K562 (cell line): ENCODE data around the gene LUC7L3. TPM values are rescaled to one million over a fixed set of nuclear protein-coding genes. Genes with fewer than 3 reads are reported as not detected.

Source experiments
- ATAC-seq: fragments of 200-7000 bp; cut with Tn5 transposase; 3 replicates; pipeline ENCODE4 v1.9.1; 2020; ENCODE audit warnings: moderate library complexity
- BruUV-seq: library from RNA; stranded (reverse); fragments of 400-500 nt; replicated peaks from 2 replicates; lab custom pipeline; 2021; lab: Mats Ljungman, UMichigan
- CTCF ChIA-PET: fragments of 300-600 bp; formaldehyde crosslinking; extraction: SDS; loops from one replicate; lab custom pipeline; 2021; ENCODE audit warnings: low intra/inter-chr PET ratio; lab: Yijun Ruan, JAX
- POLR2A ChIA-PET: fragments of 300-600, 350-650 bp; sonication (Branson Sonifier 250); formaldehyde crosslinking; extraction: SDS; loops from one replicate; lab custom pipeline; 2021; ENCODE audit warnings: antibody characterized with exemption, inconsistent platforms; lab: Yijun Ruan, JAX
- DNase-seq, 4 experiments: peaks; one replicate each; pipeline versions ENCODE4 v3.0.0 to v3.0.0-alpha.2; 2011 to 2018; ENCODE audit warnings: low spot score in 3 of 4, mixed read lengths in 3 of 4; ENCODE audit errors: extremely low read depth in 1 of 4
- FAIRE-seq: peaks from 2 replicates; lab custom pipeline; 2011; peaks lifted over from hg19 to GRCh38; lab: Jason Lieb, UNC
- H2AFZ ChIP-seq: 2 replicates; pipeline ENCODE4 v1.6.0; 2011; ENCODE audit warnings: low read depth, low read length, control low read depth, inconsistent platforms
- H3K27ac ChIP-seq: fragments of 200-600 bp; 3 replicates; pipeline ENCODE4 v1.8.0; 2011; ENCODE audit warnings: low read depth, mild to moderate bottlenecking, control low read depth, inconsistent platforms, low read length, moderate library complexity, mixed read lengths; ENCODE audit errors: extremely low read depth
- H3K27me3 ChIP-seq, 2 experiments: fragments of 300-600 bp in 1 of 2; 2 replicates in 1 of 2; 3 replicates in 1 of 2; pipeline versions ENCODE4 v1.6.0 to v1.8.0; 2011; ENCODE audit warnings: inconsistent platforms in 2 of 2, low read length in 2 of 2, mild to moderate bottlenecking in 1 of 2, mixed read lengths in 1 of 2, moderate library complexity in 1 of 2; ENCODE audit not compliant: control insufficient read depth in 2 of 2, insufficient read depth in 2 of 2
- H3K36me3 ChIP-seq: fragments of 300-600 bp; 3 replicates; pipeline ENCODE4 v1.8.0; 2011; ENCODE audit warnings: mild to moderate bottlenecking, low read length, inconsistent platforms; ENCODE audit not compliant: control insufficient read depth, insufficient read depth
- H3K4me1 ChIP-seq, 2 experiments: fragments of 200-600 bp in 1 of 2; replicated peaks in 1 of 2; 2 replicates in 1 of 2; 3 replicates in 1 of 2; pipeline versions ENCODE4 v1.5.1 to v1.8.0; 2011; ENCODE audit warnings: inconsistent platforms in 2 of 2, low read length in 2 of 2, mild to moderate bottlenecking in 1 of 2, mixed read lengths in 1 of 2, moderate library complexity in 1 of 2; ENCODE audit not compliant: control insufficient read depth in 2 of 2, insufficient read depth in 2 of 2
- H3K4me2 ChIP-seq: 2 replicates; pipeline ENCODE4 v1.6.1; 2011; ENCODE audit warnings: low read length, control low read depth, inconsistent platforms, mixed read lengths; ENCODE audit not compliant: insufficient read depth
- H3K4me3 ChIP-seq: fragments of 200-600 bp; sonication (generic), shearing (Covaris generic); 2 replicates; pipeline ENCODE4 v1.5.1; 2016; ENCODE audit warnings: control low read depth, inconsistent platforms
- H3K79me2 ChIP-seq: fragments of 200-600 bp; 3 replicates; pipeline ENCODE4 v1.8.0; 2011; ENCODE audit warnings: low read length, inconsistent platforms; ENCODE audit not compliant: control insufficient read depth, insufficient read depth
- H3K9ac ChIP-seq, 2 experiments: 2 replicates each; pipeline versions ENCODE4 v1.6.0 to v1.6.1; 2011; ENCODE audit warnings: low read depth in 2 of 2, low read length in 2 of 2, control low read depth in 1 of 2, inconsistent platforms in 1 of 2, mild to moderate bottlenecking in 1 of 2, mixed read lengths in 1 of 2; ENCODE audit not compliant: insufficient read depth in 1 of 2
- H3K9me1 ChIP-seq: one replicate; pipeline ENCODE4 v1.6.0; 2011; ENCODE audit warnings: inconsistent platforms, mild to moderate bottlenecking, low read length, moderate library complexity; ENCODE audit not compliant: control insufficient read depth, insufficient read depth
- H3K9me3 ChIP-seq: replicated peaks from 2 replicates; pipeline ENCODE4 v1.5.1; 2011; ENCODE audit warnings: low read depth, low read length, inconsistent platforms; ENCODE audit not compliant: control insufficient read depth, insufficient read depth
- H4K20me1 ChIP-seq: replicated peaks from 2 replicates; pipeline ENCODE4 v1.6.1; 2011; ENCODE audit warnings: low read length, inconsistent platforms, mixed read lengths; ENCODE audit not compliant: control insufficient read depth, insufficient read depth
- NFE2 ChIP-seq: IDR thresholded peaks from 2 replicates; pipeline ENCODE4 v1.6.1; 2014; ENCODE audit warnings: antibody characterized with exemption, low read depth
- RAD21 ChIP-seq, 2 experiments: fragments of 250-450 bp in 1 of 2; fragments of 450-650 bp in 1 of 2; sonication (Bioruptor Pico) in 1 of 2; formaldehyde crosslinking in 1 of 2; IDR thresholded peaks in 1 of 2; conservative IDR thresholded peaks in 1 of 2; 2 replicates each; pipeline versions ENCODE4 v1.4.0 to v1.8.0; 2020 to 2022; ENCODE audit warnings: mild to moderate bottlenecking in 2 of 2, moderate library complexity in 1 of 2
- SPI1 ChIP-seq: IDR thresholded peaks from 2 replicates; pipeline ENCODE4 v1.6.1; 2011; ENCODE audit warnings: low read depth, low read length, control low read depth, borderline replicate concordance
- WGBS: fragments of 100-300 bp; shearing (Covaris generic); methylation state at CpG from one replicate; pipeline ENCODE4 v1.1.6; 2016; ENCODE audit warnings: low coverage, mixed read lengths; ENCODE audit not compliant: insufficient coverage; ENCODE audit errors: missing lambda C conversion rate; 5-methylcytosine and 5-hydroxymethylcytosine counted together
- in situ Hi-C: fragments of 300-500 bp; cut with MboI; formaldehyde crosslinking; loops from 4 replicates; pipeline ENCODE4 v1.15.0; 2018; ENCODE audit warnings: inconsistent platforms, mixed read lengths
- intact Hi-C: fragments of 100-400 bp; cut with micrococcal nuclease; formaldehyde crosslinking; loops from 2 replicates; pipeline ENCODE4 v1.14.2; 2022
- polyA plus RNA-seq, 8 experiments: library from polyadenylated mRNA; depleted of rRNA in 4 of 8; stranded (reverse) in 5 of 8; unstranded in 3 of 8; fragments of >200 nt; fragmentation: Nextera tagmentation in 2 of 8; fragmentation: Illumina TruSeq in 1 of 8; extraction: Ambion mirVana in 2 of 8; extraction: Trizol in 1 of 8; gene quantifications; 2 replicates each; pipeline versions ENCODE4 v1.2.1 to v1.2.3, GENCODE V29; 2011 to 2014; ENCODE audit warnings: inconsistent platforms in 1 of 8, missing spikeins in 1 of 8
- total RNA-seq, 7 experiments: library from RNA; depleted of rRNA in 6 of 7; stranded (reverse); fragments of >200 nt in 6 of 7; fragmentation: Illumina TruSeq in 2 of 7; extraction: Trizol in 2 of 7; gene quantifications; 2 replicates each; pipeline versions ENCODE4 v1.2.1 to v1.2.3, GENCODE V29; 2011 to 2021; ENCODE audit warnings: low replicate concordance in 1 of 7
- TF ChIP-seq, protein P1 (sequence below), 3 experiments: IDR thresholded peaks in 2 of 3; conservative IDR thresholded peaks in 1 of 3; 2 replicates each; pipeline ENCODE4 v1.5.1; 2011 to 2012; ENCODE audit warnings: low read length in 3 of 3, mild to moderate bottlenecking in 3 of 3, control low read depth in 2 of 3, improper control_type of control experiment in 1 of 3, inconsistent platforms in 1 of 3, low read depth in 1 of 3, mixed read lengths in 1 of 3, moderate library complexity in 1 of 3; ENCODE audit not compliant: insufficient read depth in 2 of 3

The LUC7L3 gene
- total and polyA plus RNA-seq, 9 of the 15 experiments (the other 6 are each of a cell fraction or from before 2014, with no cell fraction given): 80.8 to 284 (median 127) TPM

- ChIA-PET CTCF (no interaction called here), POLR2A (interaction anchor here (1.3 kb wide), 1 partner anchor 14 kb away, joined by 4 read pairs; no protein-coding TSS in a partner anchor)
- WGBS: 73% methylated on average over 3 of the region's 3 CpGs
- H3K36me3 ChIP-seq: peaks cover 81% of the 10 kb centered on the region
- no peak overlapping the region for H3K9ac ChIP-seq
- no peaks in the 10 kb centered on the region for H4K20me1 ChIP-seq
- no peak overlapping the region for H3K4me2 ChIP-seq
- no peaks in the 10 kb centered on the region for H3K4me1 ChIP-seq
- no peaks in the 10 kb centered on the region for H3K27me3 ChIP-seq
- peak; percentile 40 for FAIRE-seq
- intact Hi-C loops: loop anchor here (5.0 kb wide), 2 partner anchors 70 to 215 kb away; no protein-coding TSS in a partner anchor
- BruUV-seq: no TSS peak
- H3K27ac ChIP-seq: no peak overlapping the region
- DNase-seq: no peak
- in situ Hi-C loops: no loop called here
- TF ChIP-seq RAD21 (CRISPR knock-in tag; conservative IDR thresholded peaks at IDR 0.05 in 1 of 2, IDR thresholded peaks at IDR 0.05 in 1 of 2): 0 out of 4 replicates have a peak, but pooled peaks of 1 of the 2 experiments have one; percentile 2
- TF ChIP-seq, protein P1, sequence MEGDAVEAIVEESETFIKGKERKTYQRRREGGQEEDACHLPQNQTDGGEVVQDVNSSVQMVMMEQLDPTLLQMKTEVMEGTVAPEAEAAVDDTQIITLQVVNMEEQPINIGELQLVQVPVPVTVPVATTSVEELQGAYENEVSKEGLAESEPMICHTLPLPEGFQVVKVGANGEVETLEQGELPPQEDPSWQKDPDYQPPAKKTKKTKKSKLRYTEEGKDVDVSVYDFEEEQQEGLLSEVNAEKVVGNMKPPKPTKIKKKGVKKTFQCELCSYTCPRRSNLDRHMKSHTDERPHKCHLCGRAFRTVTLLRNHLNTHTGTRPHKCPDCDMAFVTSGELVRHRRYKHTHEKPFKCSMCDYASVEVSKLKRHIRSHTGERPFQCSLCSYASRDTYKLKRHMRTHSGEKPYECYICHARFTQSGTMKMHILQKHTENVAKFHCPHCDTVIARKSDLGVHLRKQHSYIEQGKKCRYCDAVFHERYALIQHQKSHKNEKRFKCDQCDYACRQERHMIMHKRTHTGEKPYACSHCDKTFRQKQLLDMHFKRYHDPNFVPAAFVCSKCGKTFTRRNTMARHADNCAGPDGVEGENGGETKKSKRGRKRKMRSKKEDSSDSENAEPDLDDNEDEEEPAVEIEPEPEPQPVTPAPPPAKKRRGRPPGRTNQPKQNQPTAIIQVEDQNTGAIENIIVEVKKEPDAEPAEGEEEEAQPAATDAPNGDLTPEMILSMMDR (IDR thresholded peaks at IDR 0.05 in 2 of 3, conservative IDR thresholded peaks at IDR 0.05 in 1 of 3; ENCODE audit: insufficient read depth in 2 of 3, low read depth in 1 of 3, low read length in 3 of 3): peak in 2 of 3 experiments; percentile 11 to 16; a peak in 1 of 6 replicates
- no peak for TF ChIP-seq NFE2
- TF ChIP-seq SPI1: peak; percentile 73
- no peaks in the 10 kb centered on the region for H3K9me3 ChIP-seq
- no peak overlapping the region for H3K4me3 ChIP-seq
- ATAC-seq: no peak
- no peak overlapping the region for H2AFZ ChIP-seq
- peaks cover 14% of the 10 kb centered on the region; the same call in 1 of the 3 replicates for H3K79me2 ChIP-seq
- H3K9me1 ChIP-seq: no peaks in the 10 kb centered on the region
These were observed 21.6 kb upstream of the LUC7L3 start for GRCh38 chr17:50697663-50698272.
